K562 (cell line): ENCODE results near the gene QKI. TPM values are rescaled to one million over a fixed set of nuclear protein-coding genes. Genes with fewer than 3 reads are reported as not detected.

Source experiments
- BRD9 ChIP-seq: fragments of 450-650 bp; IDR thresholded peaks from 2 replicates; pipeline ENCODE4 v1.6.1; 2018; ENCODE audit warnings: low read depth; ENCODE audit not compliant: partially characterized antibody
- CBX3 ChIP-seq, 2 experiments: IDR thresholded peaks; 1 replicate in 1 of 2; 2 replicates in 1 of 2; pipeline ENCODE4 v1.6.1; 2012; ENCODE audit warnings: inconsistent platforms in 2 of 2, low read length in 2 of 2, borderline replicate concordance in 1 of 2, control low read depth in 1 of 2
- ESRRB ChIP-seq: fragments of 250-450 bp; sonication (Bioruptor Pico); IDR thresholded peaks from 2 replicates; pipeline ENCODE4 v1.5.0; 2020; ENCODE audit warnings: mild to moderate bottlenecking, moderate library complexity, borderline replicate concordance
- GATAD2A ChIP-seq: fragments of 450-650 bp; IDR thresholded peaks from 2 replicates; pipeline ENCODE4 v1.6.1; 2017
- ILF3 ChIP-seq: fragments of 450-650 bp; IDR thresholded peaks from 2 replicates; pipeline ENCODE4 v1.6.1; 2018; ENCODE audit warnings: antibody characterized with exemption, mild to moderate bottlenecking, moderate library complexity, borderline replicate concordance
- LEF1 ChIP-seq: fragments of 450-650 bp; IDR thresholded peaks from 2 replicates; pipeline ENCODE4 v1.6.1; 2016; ENCODE audit warnings: mild to moderate bottlenecking
- MCM7 ChIP-seq, 2 experiments: fragments of 450-650 bp; IDR thresholded peaks; 2 replicates each; pipeline ENCODE4 v1.6.1; 2016 to 2018
- NFATC3 ChIP-seq: fragments of 450-650 bp; IDR thresholded peaks from 2 replicates; pipeline ENCODE4 v1.6.1; 2017; ENCODE audit warnings: mild to moderate bottlenecking
- PTRF ChIP-seq: fragments of 450-650 bp; IDR thresholded peaks from 2 replicates; pipeline ENCODE4 v1.6.1; 2016; ENCODE audit warnings: mild to moderate bottlenecking, missing genetic modification characterization, missing compliant biosample characterization
- TCF7 ChIP-seq: sonication (generic); IDR thresholded peaks from 2 replicates; pipeline ENCODE4 v1.6.1; 2016; ENCODE audit warnings: antibody characterized with exemption, borderline replicate concordance
- TCF7L2 ChIP-seq: fragments of 150-350 bp; IDR thresholded peaks from 2 replicates; pipeline ENCODE4 v1.6.1; 2016; ENCODE audit warnings: low read depth, mild to moderate bottlenecking, low read length, moderate library complexity
- THRAP3 ChIP-seq: fragments of 450-650 bp; IDR thresholded peaks from 2 replicates; pipeline ENCODE4 v1.6.1; 2016; ENCODE audit warnings: mild to moderate bottlenecking, inconsistent platforms, borderline replicate concordance
- TRIM28 ChIP-seq: fragments of 450-650 bp; IDR thresholded peaks from 2 replicates; pipeline ENCODE4 v1.6.1; 2017
- ZNF3 ChIP-seq: fragments of 250-450 bp; sonication (Bioruptor Pico); IDR thresholded peaks from 2 replicates; pipeline ENCODE4 v1.5.0; 2021; ENCODE audit warnings: mild to moderate bottlenecking, moderate library complexity
- ZNF436 ChIP-seq: fragments of 250-450, 450-650 bp; sonication (Bioruptor Pico); formaldehyde crosslinking; IDR thresholded peaks from 2 replicates; pipeline ENCODE4 v1.7.0; 2020; ENCODE audit warnings: mild to moderate bottlenecking
- ZNF507 ChIP-seq: conservative IDR thresholded peaks from 2 replicates; pipeline ENCODE4 v1.6.1; 2017; ENCODE audit warnings: missing genetic modification characterization, missing compliant biosample characterization
- polyA plus RNA-seq, 8 experiments: library from polyadenylated mRNA; depleted of rRNA in 4 of 8; stranded (reverse) in 5 of 8; unstranded in 3 of 8; fragments of >200 nt; fragmentation: Nextera tagmentation in 2 of 8; fragmentation: Illumina TruSeq in 1 of 8; extraction: Ambion mirVana in 2 of 8; extraction: Trizol in 1 of 8; gene quantifications; 2 replicates each; pipeline versions ENCODE4 v1.2.1 to v1.2.3, GENCODE V29; 2011 to 2014; ENCODE audit warnings: inconsistent platforms in 1 of 8, missing spikeins in 1 of 8
- total RNA-seq, 7 experiments: library from RNA; depleted of rRNA in 6 of 7; stranded (reverse); fragments of >200 nt in 6 of 7; fragmentation: Illumina TruSeq in 2 of 7; extraction: Trizol in 2 of 7; gene quantifications; 2 replicates each; pipeline versions ENCODE4 v1.2.1 to v1.2.3, GENCODE V29; 2011 to 2021; ENCODE audit warnings: low replicate concordance in 1 of 7
- TF ChIP-seq, protein P1 (sequence below): fragments of 250-450 bp; sonication (Bioruptor Pico); IDR thresholded peaks from 2 replicates; pipeline ENCODE4 v1.9.0; 2021; ENCODE audit warnings: mild to moderate bottlenecking, inconsistent platforms
- TF ChIP-seq, protein P2 (sequence below): IDR thresholded peaks from 3 replicates; pipeline ENCODE4 v1.6.1; 2011; ENCODE audit warnings: borderline replicate concordance, mild to moderate bottlenecking, moderate library complexity; ENCODE audit not compliant: insufficient read length; ENCODE audit errors: extremely low read depth
- TF ChIP-seq, protein P3 (sequence below): fragments of 200-800 bp; sonication (Bioruptor generic); IDR thresholded peaks from 2 replicates; pipeline ENCODE4 v1.6.1; 2017; ENCODE audit warnings: missing genetic modification characterization, missing compliant biosample characterization
- TF ChIP-seq, protein P4 (sequence below): fragments of 250-450 bp; sonication (Bioruptor Pico); IDR thresholded peaks from 2 replicates; pipeline ENCODE4 v1.4.0; 2020; ENCODE audit warnings: mild to moderate bottlenecking

Gene QKI
- total and polyA plus RNA-seq, 9 of the 15 experiments (the other 6 are each of a cell fraction or from before 2014, with no cell fraction given): 20.4 to 215 (median 123) TPM

DNA sequence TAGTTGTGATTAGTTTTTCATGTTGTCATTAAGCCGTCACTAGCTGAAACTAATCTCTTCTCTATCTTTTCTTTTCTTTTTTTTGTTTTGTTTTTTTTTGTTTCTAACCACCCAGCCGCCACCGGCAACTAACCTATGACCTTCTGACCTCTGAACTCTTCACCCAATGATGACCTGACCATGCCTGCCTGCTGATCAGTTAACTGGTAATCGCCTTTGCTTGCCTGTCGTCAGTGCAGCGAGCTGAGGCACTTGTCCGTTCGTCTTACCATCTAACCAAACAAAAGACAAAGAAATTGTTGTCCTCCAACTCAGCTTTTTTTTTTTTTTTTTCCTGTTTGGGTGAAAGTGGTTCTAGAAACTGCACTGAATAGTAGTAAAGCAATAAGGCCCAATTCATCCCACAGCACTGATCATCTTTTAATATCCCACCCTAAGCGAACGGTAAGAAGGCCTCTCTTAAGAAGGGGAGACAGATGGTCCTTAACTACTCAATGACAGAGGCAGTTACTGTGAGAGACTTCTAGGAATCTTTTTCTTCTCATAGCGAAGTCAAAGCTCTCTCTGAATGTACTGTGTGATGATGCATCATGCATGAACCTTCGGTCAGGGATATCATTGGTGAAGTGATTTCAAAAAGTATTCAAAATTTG, 156.2 kb downstream of the QKI start (continued):
- peak in 1 of 2 experiments; percentile 72; a peak in 1 of 3 replicates for TF ChIP-seq CBX3 (IDR thresholded peaks at IDR 0.05; ENCODE audit: borderline replicate concordance in 1 of 2, low read length in 2 of 2)
- TF ChIP-seq, protein P1, sequence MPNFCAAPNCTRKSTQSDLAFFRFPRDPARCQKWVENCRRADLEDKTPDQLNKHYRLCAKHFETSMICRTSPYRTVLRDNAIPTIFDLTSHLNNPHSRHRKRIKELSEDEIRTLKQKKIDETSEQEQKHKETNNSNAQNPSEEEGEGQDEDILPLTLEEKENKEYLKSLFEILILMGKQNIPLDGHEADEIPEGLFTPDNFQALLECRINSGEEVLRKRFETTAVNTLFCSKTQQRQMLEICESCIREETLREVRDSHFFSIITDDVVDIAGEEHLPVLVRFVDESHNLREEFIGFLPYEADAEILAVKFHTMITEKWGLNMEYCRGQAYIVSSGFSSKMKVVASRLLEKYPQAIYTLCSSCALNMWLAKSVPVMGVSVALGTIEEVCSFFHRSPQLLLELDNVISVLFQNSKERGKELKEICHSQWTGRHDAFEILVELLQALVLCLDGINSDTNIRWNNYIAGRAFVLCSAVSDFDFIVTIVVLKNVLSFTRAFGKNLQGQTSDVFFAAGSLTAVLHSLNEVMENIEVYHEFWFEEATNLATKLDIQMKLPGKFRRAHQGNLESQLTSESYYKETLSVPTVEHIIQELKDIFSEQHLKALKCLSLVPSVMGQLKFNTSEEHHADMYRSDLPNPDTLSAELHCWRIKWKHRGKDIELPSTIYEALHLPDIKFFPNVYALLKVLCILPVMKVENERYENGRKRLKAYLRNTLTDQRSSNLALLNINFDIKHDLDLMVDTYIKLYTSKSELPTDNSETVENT: no peak
- TF ChIP-seq ZNF3 (CRISPR knock-in tag): no peak
- TF ChIP-seq THRAP3: no peak
- no peak for TF ChIP-seq PTRF (tag)
- no peak for TF ChIP-seq MCM7 (IDR thresholded peaks at IDR 0.05)
- peak; percentile 65; the same call in 1 of the 2 replicates for TF ChIP-seq LEF1
- TF ChIP-seq ESRRB (CRISPR knock-in tag): no peak
- TF ChIP-seq BRD9: peak; percentile 16
- peak; percentile 73; the same call in 1 of the 2 replicates for TF ChIP-seq GATAD2A
- no peak for TF ChIP-seq ZNF507
- TF ChIP-seq, protein P2, sequence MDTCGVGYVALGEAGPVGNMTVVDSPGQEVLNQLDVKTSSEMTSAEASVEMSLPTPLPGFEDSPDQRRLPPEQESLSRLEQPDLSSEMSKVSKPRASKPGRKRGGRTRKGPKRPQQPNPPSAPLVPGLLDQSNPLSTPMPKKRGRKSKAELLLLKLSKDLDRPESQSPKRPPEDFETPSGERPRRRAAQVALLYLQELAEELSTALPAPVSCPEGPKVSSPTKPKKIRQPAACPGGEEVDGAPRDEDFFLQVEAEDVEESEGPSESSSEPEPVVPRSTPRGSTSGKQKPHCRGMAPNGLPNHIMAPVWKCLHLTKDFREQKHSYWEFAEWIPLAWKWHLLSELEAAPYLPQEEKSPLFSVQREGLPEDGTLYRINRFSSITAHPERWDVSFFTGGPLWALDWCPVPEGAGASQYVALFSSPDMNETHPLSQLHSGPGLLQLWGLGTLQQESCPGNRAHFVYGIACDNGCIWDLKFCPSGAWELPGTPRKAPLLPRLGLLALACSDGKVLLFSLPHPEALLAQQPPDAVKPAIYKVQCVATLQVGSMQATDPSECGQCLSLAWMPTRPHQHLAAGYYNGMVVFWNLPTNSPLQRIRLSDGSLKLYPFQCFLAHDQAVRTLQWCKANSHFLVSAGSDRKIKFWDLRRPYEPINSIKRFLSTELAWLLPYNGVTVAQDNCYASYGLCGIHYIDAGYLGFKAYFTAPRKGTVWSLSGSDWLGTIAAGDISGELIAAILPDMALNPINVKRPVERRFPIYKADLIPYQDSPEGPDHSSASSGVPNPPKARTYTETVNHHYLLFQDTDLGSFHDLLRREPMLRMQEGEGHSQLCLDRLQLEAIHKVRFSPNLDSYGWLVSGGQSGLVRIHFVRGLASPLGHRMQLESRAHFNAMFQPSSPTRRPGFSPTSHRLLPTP: no peak
- peak; percentile 60; the same call in 1 of the 2 replicates for TF ChIP-seq NFATC3
- TF ChIP-seq TCF7L2: no peak
- no peak for TF ChIP-seq ZNF436 (CRISPR knock-in tag)
- TF ChIP-seq TRIM28: peak; percentile 14; the same call in 1 of the 2 replicates
- no peak for TF ChIP-seq TCF7
- TF ChIP-seq, protein P3, sequence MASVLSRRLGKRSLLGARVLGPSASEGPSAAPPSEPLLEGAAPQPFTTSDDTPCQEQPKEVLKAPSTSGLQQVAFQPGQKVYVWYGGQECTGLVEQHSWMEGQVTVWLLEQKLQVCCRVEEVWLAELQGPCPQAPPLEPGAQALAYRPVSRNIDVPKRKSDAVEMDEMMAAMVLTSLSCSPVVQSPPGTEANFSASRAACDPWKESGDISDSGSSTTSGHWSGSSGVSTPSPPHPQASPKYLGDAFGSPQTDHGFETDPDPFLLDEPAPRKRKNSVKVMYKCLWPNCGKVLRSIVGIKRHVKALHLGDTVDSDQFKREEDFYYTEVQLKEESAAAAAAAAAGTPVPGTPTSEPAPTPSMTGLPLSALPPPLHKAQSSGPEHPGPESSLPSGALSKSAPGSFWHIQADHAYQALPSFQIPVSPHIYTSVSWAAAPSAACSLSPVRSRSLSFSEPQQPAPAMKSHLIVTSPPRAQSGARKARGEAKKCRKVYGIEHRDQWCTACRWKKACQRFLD (CRISPR knock-in tag): no peak
- TF ChIP-seq ILF3: no peak
- TF ChIP-seq, protein P4, sequence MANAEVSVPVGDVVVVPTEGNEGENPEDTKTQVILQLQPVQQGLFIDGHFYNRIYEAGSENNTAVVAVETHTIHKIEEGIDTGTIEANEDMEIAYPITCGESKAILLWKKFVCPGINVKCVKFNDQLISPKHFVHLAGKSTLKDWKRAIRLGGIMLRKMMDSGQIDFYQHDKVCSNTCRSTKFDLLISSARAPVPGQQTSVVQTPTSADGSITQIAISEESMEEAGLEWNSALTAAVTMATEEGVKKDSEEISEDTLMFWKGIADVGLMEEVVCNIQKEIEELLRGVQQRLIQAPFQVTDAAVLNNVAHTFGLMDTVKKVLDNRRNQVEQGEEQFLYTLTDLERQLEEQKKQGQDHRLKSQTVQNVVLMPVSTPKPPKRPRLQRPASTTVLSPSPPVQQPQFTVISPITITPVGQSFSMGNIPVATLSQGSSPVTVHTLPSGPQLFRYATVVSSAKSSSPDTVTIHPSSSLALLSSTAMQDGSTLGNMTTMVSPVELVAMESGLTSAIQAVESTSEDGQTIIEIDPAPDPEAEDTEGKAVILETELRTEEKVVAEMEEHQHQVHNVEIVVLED (CRISPR knock-in tag): no peak
